ENCODE data around the gene MXD3. TPM values are rescaled to one million over a fixed set of nuclear protein-coding genes. Genes with fewer than 3 reads are reported as not detected.

Gene MXD3
- polyA plus RNA-seq, 3 donors = 21.5 to 61.9 (median 25.5) TPM

DNA sequence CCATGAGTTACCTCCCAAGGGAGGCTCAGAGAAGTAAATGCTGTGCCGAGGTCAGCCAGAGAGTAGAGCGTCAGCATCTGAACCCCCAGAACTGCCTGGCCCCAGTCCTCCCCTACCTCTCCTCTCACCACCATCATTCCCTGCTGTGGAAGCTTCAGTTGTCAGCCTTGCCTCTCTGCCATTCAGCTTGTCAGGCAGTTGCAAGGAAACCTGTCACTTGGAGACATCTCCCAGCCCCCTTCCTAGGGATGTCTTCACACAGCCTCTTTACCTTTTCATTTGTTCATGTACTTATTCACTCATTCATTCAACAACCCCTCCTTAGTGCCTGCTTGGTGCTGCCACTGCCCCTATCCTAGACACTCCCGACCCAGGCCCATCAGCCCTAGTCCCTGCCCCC, 48.2 kb upstream of the MXD3 start:
- H3K27me3 Mint-ChIP-seq (ENCODE audit: low read depth in 3 of 3) = peaks cover 0 to 5% (median 2%) of the 10 kb centered on the region in 3 donors
- Histone ChIP-seq H3K4me3 (replicated peaks in 1 of 3; ENCODE audit: low read depth in 2 of 3, low read length in 3 of 3) (peak overlapping the region in 1 of 3 experiments; percentile 96), H3K9me3 (replicated peaks in 1 of 2; ENCODE audit: control insufficient read depth in 1 of 2, insufficient read depth in 1 of 2, low read length in 2 of 2) (peaks cover 0 to 7% of the 10 kb centered on the region in 2 donors), H3K36me3 (replicated peaks in 1 of 2; ENCODE audit: control insufficient read depth in 1 of 2, insufficient read depth in 2 of 2, low read length in 2 of 2) (peaks cover 6 to 12% of the 10 kb centered on the region in 2 donors), H3K79me2 (ENCODE audit: insufficient read depth, low read length) (peaks cover 70% of the 10 kb centered on the region), H4K20me1 (ENCODE audit: insufficient read depth, low read length) (peaks cover 66% of the 10 kb centered on the region), H3K4me2 (replicated peaks; ENCODE audit: extremely low read depth, low read length, poor library complexity, severe bottlenecking) (peak overlapping the region; percentile 96), H3K27me3 (ENCODE audit: control insufficient read depth in 2 of 2, insufficient read depth in 2 of 2, low read length in 2 of 2) (no peaks in the 10 kb centered on the region), H3K4me1 (ENCODE audit: control insufficient read depth in 1 of 2, insufficient read depth in 2 of 2, low read length in 2 of 2) (peaks cover 91 to 99% of the 10 kb centered on the region in 2 donors), H2AFZ (ENCODE audit: insufficient read depth, low read depth, low read length, poor library complexity, severe bottlenecking) (no peak overlapping the region), H3K9ac (ENCODE audit: insufficient read depth, low read length, poor library complexity, severe bottlenecking) (no peak overlapping the region), H3K27ac (ENCODE audit: low read depth in 1 of 2, low read length in 2 of 2) (peak overlapping the region in 1 of 2 donors; percentile 2)
- H3K9me3 Mint-ChIP-seq = peaks cover 3 to 12% (median 7%) of the 10 kb centered on the region in 7 donors
- no peak for TF ChIP-seq CTCF (IDR thresholded peaks at IDR 0.05)
- H3K36me3 Mint-ChIP-seq = peaks cover 13 to 33% of the 10 kb centered on the region in 2 donors
- peak overlapping the region in 6 of 7 donors; percentile 6 to 86 (median 64) for H3K27ac Mint-ChIP-seq
- peak overlapping the region; percentile 89 to 95 for H3K4me3 Mint-ChIP-seq
- no peak for DNase-seq
- intact Hi-C loops (cut with micrococcal nuclease) = no loop called here
- WGBS (ENCODE audit: insufficient coverage) = 94% methylated on average over 3 of the region's 3 CpGs
- H3K4me1 Mint-ChIP-seq = peaks cover 90% of the 10 kb centered on the region

- TF ChIP-seq CTCF (IDR thresholded peaks at IDR 0.05) = no peak
- Histone ChIP-seq H2AFZ (ENCODE audit: insufficient read depth, low read depth, low read length, poor library complexity, severe bottlenecking) (no peak overlapping the region), H3K4me3 (replicated peaks in 1 of 3; ENCODE audit: low read depth in 2 of 3, low read length in 3 of 3) (peak overlapping the region in 1 of 3 experiments; percentile 96), H3K9me3 (replicated peaks in 1 of 2; ENCODE audit: control insufficient read depth in 1 of 2, insufficient read depth in 1 of 2, low read length in 2 of 2) (peaks cover 0 to 7% of the 10 kb centered on the region in 2 donors), H3K36me3 (replicated peaks in 1 of 2; ENCODE audit: control insufficient read depth in 1 of 2, insufficient read depth in 2 of 2, low read length in 2 of 2) (peaks cover 2 to 8% of the 10 kb centered on the region in 2 donors), H3K27me3 (ENCODE audit: control insufficient read depth in 2 of 2, insufficient read depth in 2 of 2, low read length in 2 of 2) (no peaks in the 10 kb centered on the region), H3K79me2 (ENCODE audit: insufficient read depth, low read length) (peaks cover 66% of the 10 kb centered on the region), H3K4me1 (ENCODE audit: control insufficient read depth in 1 of 2, insufficient read depth in 2 of 2, low read length in 2 of 2) (peaks cover 94 to 100% of the 10 kb centered on the region in 2 donors), H3K27ac (ENCODE audit: low read depth in 1 of 2, low read length in 2 of 2) (peak overlapping the region in 1 of 2 donors; percentile 87), H4K20me1 (ENCODE audit: insufficient read depth, low read length) (peaks cover 62% of the 10 kb centered on the region), H3K9ac (ENCODE audit: insufficient read depth, low read length, poor library complexity, severe bottlenecking) (no peak overlapping the region), H3K4me2 (replicated peaks; ENCODE audit: extremely low read depth, low read length, poor library complexity, severe bottlenecking) (peak overlapping the region; percentile 96)
- H3K27ac Mint-ChIP-seq = peak overlapping the region in 5 of 7 donors; percentile 80 to 96 (median 86)
- no peak for DNase-seq
- intact Hi-C loops (cut with micrococcal nuclease) = no loop called here
- peaks cover 92% of the 10 kb centered on the region for H3K4me1 Mint-ChIP-seq
- H3K27me3 Mint-ChIP-seq (ENCODE audit: low read depth in 3 of 3) = peaks cover 0 to 5% (median 2%) of the 10 kb centered on the region in 3 donors
- H3K36me3 Mint-ChIP-seq = peaks cover 13 to 29% of the 10 kb centered on the region in 2 donors
- H3K4me3 Mint-ChIP-seq = peak overlapping the region; percentile 89 to 95
- WGBS (ENCODE audit: insufficient coverage) = 97% methylated on average over 6 of the region's 6 CpGs
- H3K9me3 Mint-ChIP-seq = peaks cover 3 to 12% (median 7%) of the 10 kb centered on the region in 7 donors
Observed at GRCh38 chr5:177359451-177359851, 47.8 kb upstream of the MXD3 start.

Data from CD14-positive monocyte (primary cell).